Left lobe of liver (tissue), 1 donor: ENCODE data around the gene SLC32A1. TPM values are rescaled to one million over a fixed set of nuclear protein-coding genes. Genes with fewer than 3 reads are reported as not detected.

Experiments used
- total RNA-seq: library from RNA; stranded (reverse); gene quantifications from one replicate; pipeline ENCODE4 v1.2.1, GENCODE V29; 2021
- donor health status: DM: no; HTN: yes; CAD: no.

The SLC32A1 gene
- total RNA-seq, 1 donor from 2014 or later, result not detected

Other genes with a start within 250 kb of the SLC32A1 start
- not detected for gene ADIG, start 143.3 kb upstream of the SLC32A1 start, total RNA-seq
- gene ARHGAP40, start 122.7 kb upstream of the SLC32A1 start, total RNA-seq, result not detected
- 6.6 TPM for gene ACTR5, start 24.0 kb downstream of the SLC32A1 start, total RNA-seq
- gene PPP1R16B, start 81.2 kb downstream of the SLC32A1 start, total RNA-seq, result 1.7 TPM
- gene FAM83D, start 201.9 kb downstream of the SLC32A1 start, total RNA-seq, result 2.9 TPM
- gene DHX35, start 237.9 kb downstream of the SLC32A1 start, total RNA-seq, result 6.2 TPM